22Rv1 (cell line): ENCODE results near the gene FIG4.

Source experiments
- H3K27ac ChIP-seq: fragments of 450-650 bp; 2 replicates; pipeline ENCODE4 v1.5.1; 2017
- CTCF ChIP-seq: fragments of 450-650 bp; IDR thresholded peaks from 2 replicates; pipeline ENCODE4 v1.5.1; 2017; ENCODE audit warnings: mild to moderate bottlenecking
- ZFX ChIP-seq: fragments of 450-650 bp; IDR thresholded peaks from 2 replicates; pipeline ENCODE4 v1.6.1; 2017; ENCODE audit warnings: antibody characterized with exemption, borderline replicate concordance

FIG4 gene

GRCh38 chr6:109690737-109691621, at the start of gene FIG4, which contains the start of gene AK9:
TSS of gene FIG4 (plus strand) at chr6:109691296. CDS start at chr6:109691436, 140 bp downstream.
TSS of gene AK9 (minus strand) at chr6:109691202. CDS start at chr6:109675745, 15,457 bp downstream.
- H3K27ac ChIP-seq = peak within 1 kb of the TSS; percentile 90
- TF ChIP-seq CTCF (peak; percentile 29), ZFX (no peak)

- TF ChIP-seq CTCF = no peak
- TF ChIP-seq ZFX = no peak
- no peak overlapping the region for H3K27ac ChIP-seq
Observed at GRCh38 chr6:109644131-109644530, 47.0 kb upstream of the FIG4 start.

GRCh38 chr6:109653264-109653663, 37.8 kb upstream of the FIG4 start:
- TF ChIP-seq CTCF (no peak), ZFX (no peak)

GRCh38 chr6:109655761-109656262, 35.3 kb upstream of the FIG4 start:
- TF ChIP-seq ZFX = no peak
- TF ChIP-seq CTCF = no peak
- no peak overlapping the region for H3K27ac ChIP-seq

More at GRCh38 chr6:109653264-109653663, 37.8 kb upstream of the FIG4 start:
- H3K27ac ChIP-seq = no peak overlapping the region

GRCh38 chr6:109660526-109661320, 30.4 kb upstream of the FIG4 start:
- TF ChIP-seq ZFX (no peak), CTCF (no peak)
- no peak overlapping the region for H3K27ac ChIP-seq

GRCh38 chr6:109662192-109662591, 28.9 kb upstream of the FIG4 start:
- H3K27ac ChIP-seq = no peak overlapping the region
- TF ChIP-seq ZFX = no peak
- no peak for TF ChIP-seq CTCF
